GM19351 (cell line): Measurements from ENCODE around the gene KLRC4.
"Not testable (repeated sequence)": the region's sequence is repeated elsewhere in the genome, so short reads cannot be mapped to it uniquely, and the experiment has no call there.

Experiments used
- ATAC-seq: cut with Tn5 transposase; IDR thresholded peaks from one replicate; pipeline ENCODE4 v1.9.1; 2021; ENCODE audit warnings: mild to moderate bottlenecking, moderate library complexity; ENCODE audit not compliant: unreplicated experiment

Gene KLRC4, protein sequence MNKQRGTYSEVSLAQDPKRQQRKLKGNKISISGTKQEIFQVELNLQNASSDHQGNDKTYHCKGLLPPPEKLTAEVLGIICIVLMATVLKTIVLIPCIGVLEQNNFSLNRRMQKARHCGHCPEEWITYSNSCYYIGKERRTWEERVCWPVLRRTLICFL

DNA sequence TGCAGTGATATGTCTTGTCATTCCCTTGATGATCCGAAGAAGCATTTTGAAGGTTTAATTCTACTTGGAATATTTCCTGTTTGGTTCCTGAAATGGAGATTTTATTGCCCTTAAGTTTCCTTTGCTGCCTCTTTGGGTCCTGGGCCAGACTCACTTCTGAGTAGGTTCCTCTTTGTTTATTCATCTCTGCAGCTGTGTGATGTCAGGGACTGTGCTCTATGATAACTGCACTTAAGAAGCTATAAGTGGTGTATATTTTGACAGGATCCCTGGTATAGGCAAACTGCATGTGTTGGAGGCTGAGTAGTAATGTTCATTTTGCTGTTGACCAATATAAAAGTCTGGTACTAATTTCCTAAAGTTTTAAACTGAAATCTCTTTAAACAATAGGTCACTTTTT is at the start of gene KLRC4:
Gene KLRC4, minus strand, starts transcription at position 366 of the 400 bp plus-strand sequence. Its CDS starts 182 bp downstream, at position 184.
- no peak for ATAC-seq

DNA sequence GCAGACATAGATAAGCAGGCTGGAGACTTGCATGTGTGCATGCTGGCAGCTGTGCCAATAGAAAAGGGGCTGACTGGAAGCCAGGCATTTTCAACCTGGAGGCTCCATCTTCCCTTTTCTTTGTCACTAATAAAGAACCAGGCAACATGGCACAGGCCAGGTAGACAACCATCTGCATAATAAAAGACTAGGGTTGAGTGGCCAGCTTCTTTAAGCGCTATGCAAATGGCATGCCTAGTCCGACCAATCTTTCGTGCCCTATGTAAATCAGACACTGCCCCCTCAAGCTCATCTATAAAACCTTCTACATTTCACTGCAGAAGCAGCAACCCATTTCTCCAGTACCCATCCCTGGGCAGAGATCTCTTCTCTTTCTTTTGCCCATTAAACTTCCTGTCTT is 48.2 kb upstream of the KLRC4 start:
- ATAC-seq, result no peak

DNA sequence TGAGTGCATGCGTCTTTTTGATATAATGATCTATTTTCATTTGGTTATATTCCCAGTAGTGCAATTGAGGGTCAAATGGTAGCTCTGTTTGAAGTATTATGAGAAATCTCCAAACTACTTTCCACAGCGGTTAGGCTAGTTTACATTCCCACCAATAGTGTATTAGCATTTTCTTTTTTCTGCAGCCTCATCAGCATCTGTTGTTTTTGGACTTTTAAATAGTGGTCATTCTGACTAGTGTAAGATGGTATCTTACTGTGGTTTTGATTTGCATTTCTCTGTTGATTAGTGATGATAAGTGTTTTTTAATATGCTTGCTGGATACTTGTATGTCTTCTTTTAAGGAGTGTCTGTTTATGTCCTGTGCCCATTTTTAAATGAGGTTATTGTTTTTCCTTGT is 47.3 kb upstream of the KLRC4 start:
- ATAC-seq, result no peak

DNA sequence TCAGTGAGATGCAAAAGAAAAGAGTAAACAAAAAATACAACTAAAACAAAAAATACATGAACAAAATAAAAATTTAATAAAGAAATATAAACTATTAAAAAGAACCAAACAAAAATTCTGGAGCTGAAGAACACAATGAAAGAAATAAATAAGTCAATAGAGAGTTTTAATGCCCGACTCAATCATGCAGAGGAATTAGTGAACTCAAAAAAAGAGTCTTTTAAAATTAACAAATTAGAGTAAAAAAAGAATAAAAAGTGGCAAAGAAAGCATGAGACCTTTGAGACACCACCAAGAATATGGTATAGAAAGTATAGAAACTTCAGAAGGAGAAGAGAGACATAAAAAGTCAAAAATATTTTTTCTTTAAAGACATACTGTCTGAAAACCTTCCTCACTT is 46.2 kb upstream of the KLRC4 start:
- no peak for ATAC-seq

DNA sequence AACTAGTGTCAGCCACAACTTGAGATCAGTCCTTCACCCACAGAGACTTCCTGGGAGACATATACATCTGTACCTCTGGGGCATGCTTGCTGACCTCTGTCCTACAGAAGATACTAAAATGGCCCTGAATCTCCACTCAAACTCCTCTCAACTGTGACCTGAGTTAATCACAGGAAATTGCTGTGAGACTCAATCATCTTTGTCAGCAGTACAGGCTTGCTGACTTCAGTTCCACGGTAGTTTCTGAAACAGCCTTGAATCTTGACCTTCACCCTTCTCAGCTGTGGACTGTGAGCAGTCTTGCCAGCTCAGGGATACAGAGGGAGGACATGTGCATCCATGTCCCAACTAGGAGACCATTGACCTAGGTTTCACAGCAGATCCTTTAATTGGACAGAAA is 45.0 kb upstream of the KLRC4 start:
- no peak for ATAC-seq

DNA sequence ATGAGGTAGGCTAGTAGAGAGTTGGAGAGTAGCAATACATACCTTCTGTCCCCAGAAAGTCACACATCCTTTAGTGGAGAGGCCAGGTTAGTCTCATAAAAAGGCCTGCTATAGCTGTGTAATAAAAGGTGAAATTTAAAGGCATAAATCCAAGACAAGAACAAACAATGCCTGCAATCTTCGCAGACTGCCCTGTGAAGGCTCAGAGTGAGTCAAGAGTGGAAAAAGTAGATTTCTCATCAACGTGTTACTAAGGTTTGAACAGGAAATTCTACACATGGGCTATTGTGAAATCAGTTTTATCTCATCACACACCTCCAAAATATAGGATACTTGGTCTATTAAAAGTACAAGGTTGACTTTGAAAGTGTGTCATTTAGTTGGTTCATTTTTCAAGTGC is 43.6 kb upstream of the KLRC4 start, which contains the start of gene KLRC1:
Gene KLRC1, minus strand, starts transcription at position 222 of the 400 bp plus-strand sequence. CDS start 2,221 bp downstream, outside the sequence.
- ATAC-seq, result no peak

DNA sequence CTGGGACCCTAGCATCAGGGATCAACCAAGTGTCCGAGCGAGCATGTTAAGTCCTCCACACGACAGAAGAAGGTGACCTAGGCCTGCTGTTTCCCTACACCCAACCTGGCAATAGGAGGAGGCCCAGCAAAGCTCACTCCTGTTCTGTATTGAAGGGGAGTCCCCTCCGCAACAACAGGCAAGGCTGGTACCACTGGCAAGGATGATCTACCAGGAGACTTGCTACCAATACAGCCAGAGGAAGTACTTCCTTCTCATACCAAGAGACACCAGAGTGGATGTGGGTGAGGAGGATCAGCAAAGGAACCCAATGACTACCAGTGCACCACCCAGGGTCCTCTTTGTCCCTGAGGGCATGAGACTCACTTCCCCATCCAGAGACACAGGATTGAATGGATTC is 38.7 kb upstream of the KLRC4 start:
- no peak for ATAC-seq

DNA sequence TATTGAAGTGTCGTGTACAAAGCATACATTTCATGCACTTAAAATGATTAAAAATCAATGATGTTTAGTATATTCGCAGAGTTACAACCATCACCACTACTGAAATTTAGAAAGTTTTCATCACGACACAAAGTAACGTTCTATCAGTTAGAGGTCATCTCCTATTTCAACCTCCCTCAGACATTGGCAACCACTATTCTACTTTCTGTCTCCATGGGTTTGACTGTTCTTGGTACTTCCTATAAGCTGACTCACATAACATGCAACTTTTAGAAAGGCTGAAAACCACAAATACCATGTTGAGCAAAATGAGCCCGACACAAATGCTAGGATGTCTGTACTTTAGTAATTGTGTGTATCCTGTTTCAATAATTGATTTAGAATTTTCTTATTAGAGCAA is 36.5 kb upstream of the KLRC4 start:
- ATAC-seq, result not testable (repeated sequence)

DNA sequence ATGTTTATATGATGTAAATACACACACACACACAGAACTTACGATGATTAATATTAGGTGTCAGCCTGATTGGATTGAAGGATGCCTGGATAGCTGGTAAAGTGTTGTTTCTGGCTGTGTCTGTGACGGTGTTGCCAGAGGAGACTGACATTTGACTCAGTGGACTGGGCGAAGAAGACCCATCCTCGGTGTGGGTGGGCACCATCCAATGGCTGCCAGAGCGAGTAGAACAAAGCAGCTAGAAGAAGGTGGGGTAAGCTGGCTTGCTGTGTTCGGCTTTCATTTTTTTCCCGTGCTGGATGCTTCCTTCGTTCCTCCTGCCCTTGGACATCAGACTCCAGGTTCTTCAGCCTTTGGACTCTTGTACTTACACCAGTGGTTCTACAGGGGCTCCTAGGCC is 31.6 kb upstream of the KLRC4 start:
- ATAC-seq, result not testable (repeated sequence)

DNA sequence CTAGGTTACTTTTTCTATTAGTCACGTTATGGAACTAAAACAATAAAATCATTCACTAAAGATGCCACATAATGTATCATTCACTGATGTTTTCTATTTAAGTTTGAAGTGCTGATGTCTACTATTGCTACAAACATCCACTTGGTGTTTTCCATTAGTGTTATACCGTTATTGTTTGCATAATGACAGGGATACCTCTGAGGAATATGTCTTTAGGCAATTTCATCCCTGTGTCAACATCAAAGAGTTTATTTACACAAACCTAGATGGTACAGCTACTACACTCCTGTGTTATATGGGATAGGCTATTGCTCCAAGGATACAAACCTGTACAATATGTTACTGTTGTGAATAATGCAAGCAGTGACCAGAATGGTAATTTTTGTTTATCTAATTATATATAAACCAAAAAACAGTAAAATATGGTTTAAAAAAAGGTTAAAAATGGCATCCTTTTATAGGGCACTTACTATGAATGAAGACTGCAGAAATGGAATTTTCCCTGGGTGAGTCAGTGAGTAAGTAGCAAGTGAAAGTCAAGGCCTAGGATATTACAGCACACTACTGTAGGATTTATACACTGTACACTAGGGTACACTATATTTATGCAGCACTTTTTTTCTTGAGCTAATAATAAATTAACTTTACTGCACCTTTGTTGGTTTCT is 30.2 kb upstream of the KLRC4 start:
- ATAC-seq, result not testable (repeated sequence)

DNA sequence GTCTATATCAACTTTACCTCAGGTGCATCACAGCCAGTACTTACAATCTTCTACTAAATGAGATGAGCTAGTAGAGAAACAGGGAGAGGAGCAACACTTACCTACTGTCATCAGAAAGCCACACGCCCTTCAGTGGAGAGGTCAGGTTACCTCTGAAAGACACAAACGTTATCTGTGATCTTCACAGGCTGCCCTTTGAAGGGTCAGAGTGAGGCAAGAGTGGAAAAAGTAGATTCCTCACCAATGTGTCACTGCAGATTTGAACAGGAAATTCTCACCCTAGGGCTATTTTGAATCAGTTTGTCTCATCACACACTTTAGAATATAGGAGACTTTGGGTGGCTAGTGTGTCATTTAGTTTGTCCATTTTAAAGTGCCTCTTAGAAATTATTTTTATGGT is 28.0 kb upstream of the KLRC4 start:
- ATAC-seq, result not testable (repeated sequence)

DNA sequence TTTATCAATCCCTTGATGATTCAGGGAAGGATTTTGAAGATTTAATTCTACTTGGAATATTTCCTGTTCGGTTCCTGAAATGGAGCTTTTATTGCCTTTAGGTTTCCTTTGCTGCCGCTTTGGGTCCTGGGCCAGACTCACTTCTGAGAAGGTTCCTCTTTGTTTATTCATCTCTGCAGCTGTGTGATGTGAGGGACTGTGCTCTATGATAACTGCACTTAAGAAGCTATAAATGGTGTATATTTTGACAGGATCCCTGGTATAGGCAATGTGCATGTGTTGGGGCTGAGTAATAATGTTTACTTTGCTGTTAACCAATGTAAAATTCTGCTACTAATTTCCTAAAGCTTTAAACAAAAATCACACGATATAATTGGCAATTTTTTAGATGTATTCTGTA is 26.3 kb upstream of the KLRC4 start, which contains the start of gene KLRC2:
Gene KLRC2, minus strand, starts transcription at position 195 of the 400 bp plus-strand sequence. Its CDS starts 24 bp downstream, at position 171.
- ATAC-seq, result not testable (repeated sequence)

DNA sequence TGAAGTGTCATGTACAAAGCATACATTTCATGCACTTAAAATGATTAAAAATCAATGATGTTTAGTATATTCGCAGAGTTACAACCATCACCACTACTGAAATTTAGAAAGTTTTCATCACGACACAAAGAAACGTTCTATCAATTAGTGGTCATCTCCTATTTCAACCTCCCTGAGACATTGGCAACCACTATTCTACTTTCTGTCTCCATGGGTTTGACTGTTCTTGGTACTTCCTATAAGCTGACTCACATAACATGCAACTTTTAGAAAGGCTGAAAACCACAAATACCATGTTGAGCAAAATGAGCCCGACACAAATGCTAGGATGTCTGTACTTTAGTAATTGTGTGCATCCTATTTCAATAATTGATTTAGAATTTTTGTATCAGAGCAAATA is 21.1 kb upstream of the KLRC4 start:
- not testable (repeated sequence) for ATAC-seq

DNA sequence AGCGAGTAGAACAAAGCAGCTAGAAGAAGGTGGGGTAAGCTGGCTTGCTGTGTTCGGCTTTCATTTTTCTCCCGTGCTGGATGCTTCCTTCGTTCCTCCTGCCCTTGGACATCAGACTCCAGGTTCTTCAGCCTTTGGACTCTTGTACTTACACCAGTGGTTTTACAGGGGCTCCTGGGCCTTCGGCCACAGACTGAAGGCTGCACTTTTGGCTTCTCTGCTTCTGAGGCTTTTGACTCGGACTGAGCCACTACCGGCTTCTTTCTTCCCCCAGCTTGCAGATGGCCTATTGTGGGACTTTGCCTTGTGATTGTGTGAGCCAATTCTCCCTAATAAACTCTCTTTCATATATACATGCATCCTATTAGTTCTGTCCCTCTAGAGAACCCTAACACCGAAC is 16.4 kb upstream of the KLRC4 start:
- not testable (repeated sequence) for ATAC-seq

DNA sequence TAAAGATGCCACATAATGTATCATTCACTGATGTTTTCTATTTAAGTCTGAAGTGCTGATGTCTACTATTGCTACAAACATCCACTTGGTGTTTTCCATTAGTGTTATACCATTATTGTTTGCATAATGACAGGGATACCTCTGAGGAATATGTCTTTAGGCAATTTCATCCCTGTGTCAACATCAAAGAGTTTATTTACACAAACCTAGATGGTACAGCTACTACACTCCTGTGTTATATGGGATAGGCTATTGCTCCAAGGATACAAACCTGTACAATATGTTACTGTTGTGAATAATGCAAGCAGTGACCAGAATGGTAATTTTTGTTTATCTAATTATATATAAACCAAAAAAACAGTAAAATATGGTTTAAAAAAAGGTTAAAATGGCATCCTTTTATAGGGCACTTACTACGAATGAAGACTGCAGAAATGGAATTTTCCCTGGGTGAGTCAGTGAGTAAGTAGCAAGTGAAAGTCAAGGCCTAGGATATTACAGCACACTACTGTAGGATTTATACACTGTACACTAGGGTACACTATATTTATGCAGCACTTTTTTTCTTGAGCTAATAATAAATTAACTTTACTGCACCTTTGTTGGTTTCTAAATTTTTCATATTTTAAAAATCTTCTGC is 14.8 kb upstream of the KLRC4 start:
- not testable (repeated sequence) for ATAC-seq

DNA sequence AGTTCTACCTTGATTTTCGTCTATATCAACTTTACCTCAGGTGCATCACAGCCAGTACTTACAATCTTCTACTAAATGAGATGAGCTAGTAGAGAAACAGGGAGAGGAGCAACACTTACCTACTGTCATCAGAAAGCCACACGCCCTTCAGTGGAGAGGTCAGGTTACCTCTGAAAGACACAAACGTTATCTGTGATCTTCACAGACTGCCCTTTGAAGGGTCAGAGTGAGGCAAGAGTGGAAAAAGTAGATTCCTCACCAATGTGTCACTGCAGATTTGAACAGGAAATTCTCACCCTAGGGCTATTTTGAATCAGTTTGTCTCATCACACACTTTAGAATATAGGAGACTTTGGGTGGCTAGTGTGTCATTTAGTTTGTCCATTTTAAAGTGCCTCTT is 12.6 kb upstream of the KLRC4 start:
- ATAC-seq, result not testable (repeated sequence)

DNA sequence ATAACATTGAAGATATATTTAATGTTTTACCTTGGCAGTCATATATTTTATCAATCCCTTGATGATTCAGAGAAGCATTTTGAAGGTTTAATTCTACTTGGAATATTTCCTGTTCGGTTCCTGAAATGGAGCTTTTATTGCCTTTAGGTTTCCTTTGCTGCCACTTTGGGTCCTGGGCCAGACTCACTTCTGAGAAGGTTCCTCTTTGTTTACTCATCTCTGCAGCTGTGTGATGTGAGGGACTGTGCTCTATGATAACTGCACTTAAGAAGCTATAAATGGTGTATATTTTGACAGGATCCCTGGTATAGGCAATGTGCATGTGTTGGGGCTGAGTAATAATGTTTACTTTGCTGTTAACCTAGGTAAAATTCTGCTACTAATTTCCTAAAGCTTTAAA is 10.8 kb upstream of the KLRC4 start, which contains the start of gene KLRC3:
Gene KLRC3, minus strand, starts transcription at position 262 of the 400 bp plus-strand sequence. Its CDS starts 45 bp downstream, at position 217.
- ATAC-seq, result not testable (repeated sequence)

DNA sequence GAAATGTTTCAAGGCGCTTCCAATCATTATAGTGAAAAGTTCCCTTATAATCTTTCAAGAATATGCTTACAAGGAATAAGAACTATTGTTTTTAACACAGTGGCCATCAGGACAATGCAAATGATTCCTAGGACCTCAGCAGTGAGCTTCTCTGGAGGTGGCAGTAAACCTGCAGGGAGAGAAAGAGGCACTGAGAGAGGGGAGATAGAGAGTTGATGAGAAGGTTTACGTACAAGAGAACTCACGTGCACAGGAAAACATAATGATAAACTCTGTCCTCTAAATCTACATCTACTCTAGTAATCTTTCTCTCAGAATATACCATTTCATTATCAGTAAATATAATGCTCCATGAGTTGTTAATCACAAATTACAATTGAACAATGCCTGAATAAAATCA is 715 bp downstream of the KLRC4 start:
- ATAC-seq, result no peak

DNA sequence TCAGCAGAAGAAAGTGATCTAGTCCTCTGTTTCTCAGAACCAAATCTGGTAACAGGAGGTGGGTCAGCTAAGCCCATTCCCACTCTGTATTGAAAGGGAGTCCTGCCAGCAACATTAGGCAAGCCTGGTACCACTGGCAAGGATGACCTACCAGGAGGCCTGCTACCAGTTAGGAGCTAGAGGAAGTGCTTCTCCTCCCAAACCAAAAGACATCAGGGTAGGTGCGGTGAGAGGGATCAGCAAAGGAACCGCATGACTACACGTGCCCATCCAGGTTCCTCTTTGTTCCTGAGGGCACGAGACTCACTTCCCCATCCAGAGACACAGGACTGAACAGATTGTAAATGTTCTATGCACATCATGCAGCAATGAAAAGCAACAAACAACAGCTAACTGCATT is 2.8 kb downstream of the KLRC4 start:
- no peak for ATAC-seq

DNA sequence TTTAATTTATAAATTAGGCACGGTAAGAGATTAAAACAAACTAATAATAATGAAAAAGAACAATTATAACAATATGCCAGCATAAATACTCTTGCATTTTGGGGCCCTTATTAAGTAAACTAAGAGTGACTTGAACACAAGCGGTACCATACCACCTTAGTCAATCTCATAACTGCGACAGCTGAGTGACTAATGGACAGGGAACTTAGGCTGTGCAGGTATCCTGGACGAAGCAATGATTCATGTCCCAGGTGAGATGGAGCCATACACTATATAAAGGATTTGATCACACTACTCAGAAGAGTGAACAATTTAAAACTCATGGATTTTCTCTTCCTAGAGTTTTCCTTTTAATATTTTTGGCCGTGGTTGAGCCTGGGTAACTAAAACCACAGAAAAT is 4.3 kb downstream of the KLRC4 start:
- no peak for ATAC-seq

DNA sequence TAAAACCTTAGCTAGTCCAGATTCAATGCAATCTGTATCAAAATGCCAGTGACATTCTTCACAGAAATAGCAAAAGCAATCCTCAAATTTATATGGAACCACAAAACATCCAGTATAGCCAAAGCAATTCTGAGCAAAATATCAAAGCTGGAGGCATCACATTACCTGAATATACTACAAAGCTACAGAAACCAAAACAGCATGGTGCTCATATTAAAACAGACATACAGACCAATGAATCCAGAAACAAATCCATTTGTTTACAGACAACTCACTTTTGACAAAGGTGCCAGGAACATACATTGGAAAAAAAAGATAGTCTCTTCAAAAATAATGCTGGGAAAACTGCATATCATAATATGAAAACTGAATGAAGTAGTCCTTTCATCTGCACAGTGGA is 4.8 kb downstream of the KLRC4 start:
- no peak for ATAC-seq

DNA sequence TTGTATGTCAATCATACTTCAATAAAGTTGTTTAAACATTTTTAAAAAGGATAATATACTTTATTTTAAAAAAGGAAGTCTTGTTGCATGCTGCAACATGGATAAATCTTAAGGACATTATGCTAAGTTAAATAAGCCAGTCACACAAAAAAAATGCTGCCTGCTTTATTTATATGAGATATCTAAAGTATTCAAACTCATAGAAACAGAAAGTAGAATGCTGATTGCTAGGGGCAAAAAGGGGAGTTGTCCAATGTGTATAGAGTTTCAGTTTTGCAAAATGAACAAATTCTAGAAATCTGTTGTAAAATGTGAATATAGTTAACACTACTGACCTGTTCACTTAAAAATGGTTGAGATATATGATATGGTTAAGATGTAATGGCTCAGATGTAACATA is 8.7 kb downstream of the KLRC4 start:
- no peak for ATAC-seq
